Mesenchymal stem cell (in vitro differentiated cells and primary cell): Measurements from ENCODE around the gene VAMP8.
"Not testable (repeated sequence)": the region's sequence is repeated elsewhere in the genome, so short reads cannot be mapped to it uniquely, and the experiment has no call there.

Experiments used
- DNase-seq: peaks from one replicate; pipeline ENCODE4 v3.0.0-alpha.2; 2013
- H2AFZ ChIP-seq: one replicate; pipeline ENCODE4 v1.6.1; 2013; ENCODE audit warnings: low read depth, mild to moderate bottlenecking, control low read depth, inconsistent platforms, low read length, moderate library complexity
- H2AK5ac ChIP-seq: 2 replicates; pipeline ENCODE4 v1.6.1; 2013; ENCODE audit warnings: low read length, moderate library complexity, mild to moderate bottlenecking, inconsistent platforms; ENCODE audit not compliant: severe bottlenecking
- H2BK120ac ChIP-seq: one replicate; pipeline ENCODE4 v1.6.1; 2013; ENCODE audit warnings: low read depth, mild to moderate bottlenecking, inconsistent platforms, low read length, moderate library complexity
- H2BK12ac ChIP-seq, 2 experiments: one replicate each; pipeline ENCODE4 v1.6.1; 2013; ENCODE audit warnings: inconsistent platforms in 2 of 2, low read length in 2 of 2, mild to moderate bottlenecking in 2 of 2, moderate library complexity in 2 of 2, control low read depth in 1 of 2
- H2BK15ac ChIP-seq: one replicate; pipeline ENCODE4 v1.6.1; 2013; ENCODE audit warnings: mild to moderate bottlenecking, low read depth, inconsistent platforms; ENCODE audit not compliant: poor library complexity, severe bottlenecking
- H2BK5ac ChIP-seq: 2 replicates; pipeline ENCODE4 v1.6.1; 2013; ENCODE audit warnings: low read depth, mild to moderate bottlenecking, low read length, control low read depth, inconsistent platforms; ENCODE audit not compliant: poor library complexity, severe bottlenecking
- H3K14ac ChIP-seq, 2 experiments: one replicate each; pipeline ENCODE4 v1.6.1; 2013; ENCODE audit warnings: inconsistent platforms in 2 of 2, low read length in 2 of 2, control low read depth in 1 of 2, mild to moderate bottlenecking in 1 of 2, moderate library complexity in 1 of 2
- H3K18ac ChIP-seq, 2 experiments: one replicate each; pipeline ENCODE4 v1.6.1; 2013; ENCODE audit warnings: inconsistent platforms in 2 of 2, low read length in 2 of 2, control low read depth in 1 of 2, low read depth in 1 of 2, mild to moderate bottlenecking in 1 of 2
- H3K23ac ChIP-seq, 2 experiments: one replicate each; pipeline ENCODE4 v1.6.1; 2013; ENCODE audit warnings: inconsistent platforms in 2 of 2, low read length in 2 of 2, mild to moderate bottlenecking in 2 of 2, moderate library complexity in 2 of 2, control low read depth in 1 of 2
- H3K27ac ChIP-seq: 2 replicates; pipeline ENCODE4 v1.5.1; 2013; ENCODE audit warnings: mild to moderate bottlenecking, moderate library complexity, low read length, control low read depth, inconsistent platforms; ENCODE audit not compliant: poor library complexity, severe bottlenecking
- H3K27me3 ChIP-seq, 2 experiments: 2 replicates each; pipeline versions ENCODE4 v1.6.1 to v1.7.0; 2013; ENCODE audit warnings: low read length in 2 of 2, mild to moderate bottlenecking in 2 of 2, moderate library complexity in 2 of 2, control low read depth in 1 of 2, inconsistent platforms in 1 of 2; ENCODE audit not compliant: control insufficient read depth in 1 of 2, insufficient read depth in 1 of 2
- H3K36me3 ChIP-seq, 2 experiments: 2 replicates each; pipeline versions ENCODE4 v1.6.1 to v1.7.0; 2013; ENCODE audit warnings: low read length in 2 of 2, control low read depth in 1 of 2, inconsistent platforms in 1 of 2, low read depth in 1 of 2, mild to moderate bottlenecking in 1 of 2; ENCODE audit not compliant: insufficient read depth in 2 of 2, control insufficient read depth in 1 of 2
- H3K4ac ChIP-seq, 2 experiments: one replicate each; pipeline ENCODE4 v1.6.1; 2013; ENCODE audit warnings: inconsistent platforms in 2 of 2, low read length in 2 of 2, mild to moderate bottlenecking in 2 of 2, moderate library complexity in 2 of 2, control low read depth in 1 of 2, low read depth in 1 of 2
- H3K4me1 ChIP-seq: 2 replicates; pipeline ENCODE4 v1.6.1; 2013; ENCODE audit warnings: low read depth, low read length, control low read depth; ENCODE audit not compliant: control insufficient read depth, insufficient read depth
- H3K4me2 ChIP-seq: 2 replicates; pipeline ENCODE4 v1.6.1; 2013; ENCODE audit warnings: low read length, mild to moderate bottlenecking, inconsistent platforms; ENCODE audit not compliant: poor library complexity, severe bottlenecking
- H3K4me3 ChIP-seq, 2 experiments: 2 replicates each; pipeline versions ENCODE4 v1.5.1 to v1.7.0; 2013; ENCODE audit warnings: low read length in 2 of 2, mild to moderate bottlenecking in 2 of 2, control low read depth in 1 of 2, low read depth in 1 of 2; ENCODE audit not compliant: insufficient read depth in 1 of 2
- H3K79me1 ChIP-seq: replicated peaks from 2 replicates; pipeline ENCODE4 v1.6.1; 2013; ENCODE audit warnings: mild to moderate bottlenecking, control low read depth, low read length, inconsistent platforms; ENCODE audit not compliant: poor library complexity, severe bottlenecking
- H3K9ac ChIP-seq: 2 replicates; pipeline ENCODE4 v1.7.0; 2013; ENCODE audit warnings: mild to moderate bottlenecking, low read length, moderate library complexity
- H3K9me3 ChIP-seq: 2 replicates; pipeline ENCODE4 v1.7.0; 2013; ENCODE audit warnings: mild to moderate bottlenecking, low read length; ENCODE audit not compliant: control insufficient read depth
- H4K8ac ChIP-seq: one replicate; pipeline ENCODE4 v1.6.1; 2013; ENCODE audit warnings: inconsistent platforms, mild to moderate bottlenecking, low read length, moderate library complexity
- H4K91ac ChIP-seq: one replicate; pipeline ENCODE4 v1.6.1; 2013; ENCODE audit warnings: mild to moderate bottlenecking, low read length, inconsistent platforms
- WGBS: methylation state at CpG from one replicate; pipeline ENCODE4 v1.1.7; 2013; ENCODE audit warnings: mixed read lengths; 5-methylcytosine and 5-hydroxymethylcytosine counted together

VAMP8 gene

DNA sequence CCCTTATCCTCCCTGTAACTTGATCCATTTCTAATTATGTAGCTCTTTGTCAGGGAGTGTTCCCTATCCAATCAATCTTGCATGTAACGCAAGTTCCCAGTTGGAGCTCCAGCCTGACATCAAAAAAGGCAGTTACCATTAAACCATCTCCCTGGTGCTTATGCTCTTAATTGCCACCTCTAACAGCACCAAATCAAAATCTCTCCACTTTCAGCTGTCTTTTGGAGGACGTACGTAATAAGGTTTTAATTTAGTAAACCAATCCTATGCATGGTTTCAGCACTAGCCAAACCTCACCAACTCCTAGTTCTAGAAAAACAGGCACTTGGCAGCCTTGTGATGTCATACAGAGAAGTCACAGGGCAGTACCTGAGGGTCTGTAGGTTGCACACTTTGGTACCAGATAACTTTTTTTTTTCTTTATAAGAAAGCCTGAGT, 33.1 kb upstream of the VAMP8 start:
- Histone ChIP-seq H3K9ac (peak overlapping the region; percentile 99), H3K36me3 (peaks cover 13 to 71% of the 10 kb centered on the region in 2 experiments), H3K4me3 (peak overlapping the region in 1 of 2 experiments; percentile 28)
- not testable (repeated sequence) for H3K23ac ChIP-seq, H3K9me3 ChIP-seq, H3K14ac ChIP-seq, H2BK5ac ChIP-seq, DNase-seq, H3K27ac ChIP-seq, H3K4ac ChIP-seq, H2AFZ ChIP-seq, H2BK120ac ChIP-seq, H4K91ac ChIP-seq, H3K4me2 ChIP-seq, H3K79me1 ChIP-seq, H4K8ac ChIP-seq, H2BK12ac ChIP-seq, H3K27me3 ChIP-seq, H3K4me1 ChIP-seq, H2BK15ac ChIP-seq, H2AK5ac ChIP-seq, H3K18ac ChIP-seq
- 91% methylated on average over 3 of the region's 3 CpGs for WGBS

- peak overlapping the region; percentile 99 for H3K9ac ChIP-seq
- H2BK5ac ChIP-seq, H3K18ac ChIP-seq, H3K4ac ChIP-seq, H2BK15ac ChIP-seq, H2BK12ac ChIP-seq, H4K8ac ChIP-seq, H3K14ac ChIP-seq, H3K79me1 ChIP-seq, H3K4me1 ChIP-seq, H3K4me3 ChIP-seq, H4K91ac ChIP-seq, H2BK120ac ChIP-seq, H3K27me3 ChIP-seq, H2AK5ac ChIP-seq, H3K23ac ChIP-seq, H2AFZ ChIP-seq, H3K27ac ChIP-seq, DNase-seq, H3K9me3 ChIP-seq, H3K4me2 ChIP-seq: not testable (repeated sequence)
- 95% methylated on average over 1 of the region's 5 CpGs for WGBS
- peaks cover 13 to 71% of the 10 kb centered on the region in 2 experiments for H3K36me3 ChIP-seq
Observed at GRCh38 chr2:85544915-85545779, 32.2 kb upstream of the VAMP8 start.

DNA sequence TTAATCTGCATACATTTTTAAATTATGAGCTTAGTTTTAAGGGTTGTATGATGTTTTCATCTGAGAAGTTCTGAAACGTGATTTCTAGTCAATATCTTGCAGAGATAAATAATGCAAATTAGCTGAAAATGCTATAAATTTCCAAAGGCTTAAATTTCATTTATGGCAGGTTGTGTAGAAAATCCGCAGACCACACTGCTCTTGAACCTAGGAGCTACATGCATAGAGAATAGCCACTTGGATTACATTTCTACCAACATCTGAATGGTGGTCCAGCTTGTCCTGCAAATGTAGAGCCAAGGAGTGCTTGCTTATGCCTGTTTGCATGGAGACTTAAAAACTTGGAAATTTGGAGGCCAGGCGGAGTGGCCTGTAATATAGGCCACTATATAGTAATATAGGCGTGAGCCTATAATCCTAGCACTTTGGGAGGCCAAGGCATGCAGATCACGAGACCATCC, 31.6 kb upstream of the VAMP8 start:
- no peak overlapping the region for H2BK12ac ChIP-seq
- H3K9me3 ChIP-seq: no peaks in the 10 kb centered on the region
- H3K9ac ChIP-seq: peak overlapping the region; percentile 99
- no peaks in the 10 kb centered on the region for H3K27me3 ChIP-seq
- no peak overlapping the region for H4K91ac ChIP-seq
- no peak for DNase-seq
- no peak overlapping the region for H2BK120ac ChIP-seq
- H3K79me1 ChIP-seq: peaks cover 1% of the 10 kb centered on the region
- WGBS: 96% methylated on average over 5 of the region's 5 CpGs
- H2AFZ ChIP-seq: no peak overlapping the region
- no peak overlapping the region for H3K23ac ChIP-seq
- no peak overlapping the region for H3K4me3 ChIP-seq
- H3K36me3 ChIP-seq: peaks cover 16 to 71% of the 10 kb centered on the region in 2 experiments
- H3K4me1 ChIP-seq: peaks cover 8% of the 10 kb centered on the region
- H2AK5ac ChIP-seq: no peak overlapping the region
- no peak overlapping the region for H3K18ac ChIP-seq
- no peak overlapping the region for H3K4ac ChIP-seq
- H2BK15ac ChIP-seq: no peak overlapping the region
- no peak overlapping the region for H4K8ac ChIP-seq
- H2BK5ac ChIP-seq: no peak overlapping the region
- no peak overlapping the region for H3K14ac ChIP-seq
- no peak overlapping the region for H3K4me2 ChIP-seq
- H3K27ac ChIP-seq: no peak overlapping the region

DNA sequence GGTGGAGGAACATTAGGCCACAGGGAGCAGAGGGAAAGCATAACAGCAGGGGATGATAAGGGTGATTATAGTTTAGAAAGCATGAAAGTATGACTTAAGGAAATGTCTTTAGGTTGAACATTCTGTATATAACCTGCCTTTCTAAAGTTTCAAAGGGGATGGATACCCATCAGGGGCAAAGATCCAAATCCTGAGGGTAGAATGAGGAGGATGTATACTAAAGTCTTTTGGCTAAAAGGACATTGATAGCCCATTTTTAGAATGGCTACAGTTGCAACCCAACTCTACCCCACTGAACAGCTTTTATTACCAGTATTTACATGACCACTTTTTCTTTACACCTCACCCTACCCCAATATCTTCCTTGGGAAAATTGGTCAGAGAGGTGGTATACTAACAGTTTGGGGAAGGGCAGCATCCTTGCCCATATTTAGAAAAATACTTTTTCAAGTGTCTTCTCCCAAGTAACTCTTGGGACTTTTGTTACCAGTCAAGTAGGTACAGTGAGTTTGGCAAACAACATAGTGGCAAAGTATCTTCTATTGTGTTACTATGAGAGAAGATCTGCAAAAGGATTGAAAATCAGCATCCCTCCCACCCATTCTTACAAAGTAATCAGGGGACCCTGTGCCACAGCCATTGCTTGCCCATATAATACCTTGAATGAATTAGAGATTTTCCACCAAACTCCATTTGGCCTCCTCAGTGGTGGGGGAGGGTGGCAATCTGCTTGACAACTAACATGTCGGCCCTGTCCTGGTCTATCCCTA, 30.1 kb upstream of the VAMP8 start:
- Histone ChIP-seq H3K9ac (peak overlapping the region; percentile 14), H3K4me2 (no peak overlapping the region), H3K79me1 (peaks cover 7% of the 10 kb centered on the region), H2BK15ac (no peak overlapping the region), H3K23ac (no peak overlapping the region), H3K4me1 (peaks cover 8% of the 10 kb centered on the region), H2AFZ (no peak overlapping the region), H3K9me3 (no peaks in the 10 kb centered on the region), H2BK120ac (no peak overlapping the region), H3K36me3 (peaks cover 24 to 71% of the 10 kb centered on the region in 2 experiments), H2AK5ac (peak overlapping the region; percentile 51), H3K4me3 (no peak overlapping the region), H3K27me3 (no peaks in the 10 kb centered on the region), H4K91ac (no peak overlapping the region), H3K4ac (no peak overlapping the region), H3K18ac (no peak overlapping the region), H4K8ac (no peak overlapping the region), H3K27ac (peak overlapping the region; percentile 38), H2BK12ac (no peak overlapping the region), H3K14ac (no peak overlapping the region), H2BK5ac (no peak overlapping the region)
- no peak for DNase-seq
- 100% methylated on average over 1 of the region's 1 CpG for WGBS
